GM18498 (cell line): ENCODE results near the gene UROC1.

Experiments used
- ATAC-seq: cut with Tn5 transposase; IDR thresholded peaks from one replicate; pipeline ENCODE4 v1.9.1; 2021; ENCODE audit warnings: mild to moderate bottlenecking, moderate library complexity; ENCODE audit not compliant: unreplicated experiment

Gene UROC1

DNA sequence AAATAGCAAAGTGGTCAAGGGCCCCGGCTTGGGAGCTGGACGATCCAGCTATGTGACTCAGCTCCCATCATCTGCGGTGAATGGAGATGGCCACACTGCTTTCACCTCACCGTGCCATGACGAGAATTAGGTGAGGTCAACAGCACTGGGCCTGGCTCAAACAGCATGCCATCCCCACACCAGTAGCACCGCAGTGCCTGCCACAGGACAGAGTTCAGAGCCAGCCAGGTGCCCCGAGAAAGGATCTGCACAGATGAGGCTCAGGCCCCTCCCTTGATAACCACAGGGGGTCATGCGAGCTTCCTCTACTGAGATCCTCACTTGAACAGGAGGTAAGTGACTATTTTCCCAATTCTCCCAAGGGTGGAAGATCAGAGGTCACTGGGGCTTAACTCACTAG, 71.3 kb downstream of the UROC1 start:
- ATAC-seq: no peak

- ATAC-seq: no peak
Measured at GRCh38 chr3:126445506-126445905, 72.1 kb downstream of the UROC1 start.

DNA sequence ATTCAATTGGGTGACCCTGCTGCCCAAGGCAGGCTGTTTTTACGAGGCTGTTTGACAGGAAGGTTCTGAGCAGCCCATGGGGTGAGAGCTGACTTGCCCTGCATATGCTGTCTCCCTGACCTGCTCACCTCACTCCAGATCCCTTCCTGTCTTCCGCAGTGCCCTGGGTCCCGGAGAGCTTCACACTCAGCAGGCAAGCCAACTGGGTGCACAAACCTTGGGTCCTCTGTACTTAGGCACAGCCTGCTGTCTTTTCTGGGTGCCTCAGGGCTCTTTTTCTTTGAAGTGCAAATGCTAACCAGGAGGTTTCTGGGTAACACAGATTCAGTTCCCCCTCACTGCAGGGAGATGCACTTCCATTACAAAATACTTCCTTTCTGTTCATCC, 74.7 kb downstream of the UROC1 start:
- no peak for ATAC-seq

- no peak for ATAC-seq
Measured at GRCh38 chr3:126442094-126442855, 75.3 kb downstream of the UROC1 start.

- ATAC-seq: no peak
Measured at GRCh38 chr3:126441256-126441880, 76.2 kb downstream of the UROC1 start.

- ATAC-seq: no peak
Measured at GRCh38 chr3:126440709-126440995, 76.9 kb downstream of the UROC1 start.

- ATAC-seq: no peak
Measured at GRCh38 chr3:126439968-126440708, 77.4 kb downstream of the UROC1 start.

GRCh38 chr3:126439346-126439967, 78.1 kb downstream of the UROC1 start:
- ATAC-seq: no peak

DNA sequence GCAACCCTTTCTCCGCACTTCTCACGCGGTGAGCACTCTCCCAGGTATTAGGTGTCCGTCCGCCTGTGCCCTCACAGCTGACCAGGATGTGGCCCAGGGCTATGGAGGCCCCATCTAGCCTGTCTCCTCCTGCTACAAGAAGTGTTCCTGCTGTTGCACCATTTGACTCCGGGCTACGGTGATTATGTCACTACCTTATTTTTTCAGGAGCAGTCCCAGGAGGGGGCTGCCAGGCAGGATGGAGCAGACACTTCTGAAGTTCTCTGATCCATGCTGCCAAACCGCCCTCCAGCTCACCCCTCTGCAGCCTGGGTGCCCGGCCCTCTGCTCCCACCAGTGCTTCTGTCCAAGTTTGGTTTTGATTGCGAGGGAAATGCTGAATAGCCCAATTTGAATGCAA, 78.8 kb downstream of the UROC1 start:
- ATAC-seq: no peak

DNA sequence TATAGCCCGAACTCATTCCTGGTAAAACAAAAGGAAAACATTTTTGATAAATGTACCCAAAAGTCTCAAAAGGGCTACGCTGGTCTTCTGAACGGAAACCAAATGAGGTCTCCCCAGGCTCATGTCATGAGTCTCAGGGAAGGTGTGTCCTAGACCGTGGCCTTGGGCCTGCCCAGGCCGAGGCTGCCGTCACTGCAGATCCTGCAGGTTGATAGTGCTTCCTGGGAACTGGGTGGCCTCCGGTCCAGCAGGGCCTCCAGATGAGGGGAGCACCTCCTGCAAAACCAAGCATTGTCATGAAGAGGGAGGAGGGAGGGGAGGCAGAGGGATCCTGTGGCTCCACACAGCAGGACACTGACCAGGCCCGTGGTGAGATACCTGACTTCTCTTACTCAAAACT, 79.4 kb downstream of the UROC1 start:
- no peak for ATAC-seq

GRCh38 chr3:126436826-126437717, 80.5 kb downstream of the UROC1 start:
- no peak for ATAC-seq

DNA sequence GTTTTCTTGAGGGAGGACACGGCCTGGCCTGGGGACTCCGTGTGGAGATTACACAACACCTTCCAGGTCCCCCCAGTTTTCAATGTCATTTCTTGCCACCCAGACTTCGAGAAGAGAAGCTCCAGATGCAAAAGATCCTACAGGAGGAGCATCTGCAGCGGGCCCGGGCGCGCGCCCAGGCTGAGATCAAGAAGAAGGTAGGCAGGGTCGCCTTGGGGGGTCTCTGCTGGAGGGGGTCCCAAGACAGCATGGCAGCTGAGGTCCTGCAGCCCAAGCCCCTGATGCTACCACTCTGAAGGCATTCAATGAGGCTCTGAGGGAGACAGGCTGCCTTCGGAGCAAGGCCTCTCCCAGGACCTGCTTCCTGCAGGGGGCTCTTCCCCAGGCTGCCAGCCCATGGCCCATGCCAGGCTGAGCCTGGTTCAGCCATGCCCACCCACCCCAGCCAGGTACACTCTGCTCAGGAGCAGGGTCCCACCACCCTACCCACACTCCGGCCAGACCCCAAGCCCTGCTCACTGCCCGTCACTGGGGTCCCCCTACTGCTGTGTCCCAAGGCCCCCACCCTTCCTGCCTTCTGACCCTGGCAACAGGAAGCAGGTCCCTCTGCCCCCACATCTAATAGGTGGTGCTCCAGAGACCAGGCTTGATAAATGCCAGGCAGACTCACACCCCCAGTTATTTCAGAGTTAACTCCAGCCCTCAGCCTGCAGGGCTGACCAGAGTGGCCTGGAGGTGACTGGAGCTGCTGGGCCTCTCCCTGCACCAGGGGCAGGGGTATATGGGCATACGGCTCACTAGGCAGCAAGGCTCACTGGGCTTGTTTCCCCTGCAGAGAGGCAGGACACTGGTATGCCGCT, 81.9 kb downstream of the UROC1 start:
- no peak for ATAC-seq

DNA sequence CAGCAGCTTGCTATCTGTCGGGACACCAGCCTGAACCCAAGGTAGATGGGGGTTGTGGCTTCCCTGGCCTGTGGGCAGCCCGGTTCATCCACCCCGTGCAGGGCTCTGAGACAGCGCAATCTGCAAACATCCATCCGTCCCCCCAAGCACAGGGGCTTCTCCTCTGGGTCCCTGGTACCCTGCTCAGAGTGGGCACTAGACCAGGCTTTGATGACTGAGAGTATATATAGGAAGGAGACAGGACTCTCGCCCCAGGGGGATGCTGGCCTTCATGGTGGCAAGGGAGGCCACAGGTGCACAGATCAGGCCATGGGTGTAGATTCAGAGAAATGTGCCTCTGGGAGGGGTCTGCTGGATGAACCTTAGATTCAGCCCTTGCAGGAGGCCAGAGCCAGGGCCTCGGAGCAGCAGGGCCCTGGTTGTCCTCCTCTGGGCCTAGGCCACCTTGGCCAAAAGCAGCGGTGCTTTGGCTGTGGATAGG, 82.6 kb downstream of the UROC1 start:
- ATAC-seq: no peak

DNA sequence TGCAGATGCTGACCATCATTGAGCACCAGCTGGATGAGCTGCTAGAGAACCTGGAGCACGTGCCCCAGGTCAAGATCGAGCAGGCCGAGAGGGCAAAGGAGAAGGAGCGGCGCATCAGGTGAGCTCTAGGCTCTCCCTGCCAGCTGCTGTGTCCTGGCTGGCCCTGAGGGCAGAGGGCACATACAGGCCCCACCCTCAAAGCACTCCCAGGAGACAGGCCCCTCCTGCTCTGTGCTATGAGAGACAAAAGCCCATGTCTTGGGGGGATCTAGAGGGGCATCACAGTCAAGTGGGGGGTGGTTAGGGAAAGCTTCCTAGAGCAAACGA, 83.3 kb downstream of the UROC1 start:
- no peak for ATAC-seq

- no peak for ATAC-seq
Measured at GRCh38 chr3:126433496-126434263, 83.9 kb downstream of the UROC1 start.

GRCh38 chr3:126433105-126433430, 84.5 kb downstream of the UROC1 start:
- no peak for ATAC-seq

DNA sequence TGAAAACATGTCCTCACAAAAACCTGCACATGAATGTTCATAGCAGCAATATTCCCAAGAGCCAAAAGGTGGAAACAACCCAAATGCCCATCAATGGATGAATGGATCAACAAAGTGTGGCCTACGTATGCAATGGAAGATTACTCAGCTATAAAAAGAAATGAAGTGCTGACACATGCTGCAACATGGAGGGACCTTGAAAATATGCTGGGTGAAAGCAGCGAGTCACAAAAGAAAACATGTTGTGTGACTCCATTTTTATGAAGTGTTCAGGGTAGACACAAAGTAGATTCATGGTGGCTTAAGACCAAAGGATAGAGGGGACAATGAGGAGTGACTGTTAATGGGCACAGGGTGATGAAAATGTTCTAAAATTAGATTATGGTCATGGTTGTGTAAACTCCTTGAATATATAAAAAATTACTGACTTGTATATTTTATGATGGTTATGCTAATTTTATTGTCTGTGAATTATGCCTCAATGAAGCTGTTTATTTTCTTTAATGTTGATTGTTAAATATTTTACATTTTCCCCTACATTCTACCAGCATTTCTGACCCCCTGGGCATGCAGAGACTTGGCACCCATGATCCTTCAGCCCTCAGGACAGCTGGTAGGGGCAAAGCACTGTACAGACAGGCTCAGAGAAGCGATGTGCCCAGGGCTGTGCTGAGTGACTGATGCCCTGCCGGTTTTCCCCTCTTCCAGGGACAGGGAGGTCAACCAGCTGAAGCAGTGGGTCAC, 85.0 kb downstream of the UROC1 start:
- ATAC-seq: no peak
